Nucleus accumbens (tissue), 56 donors: ENCODE data around the gene FBXO34.
"Not testable (repeated sequence)": the region's sequence is repeated elsewhere in the genome, so short reads cannot be mapped to it uniquely, and the experiment has no call there.

ENCODE experiments used
- DNase-seq, 56 donors: peaks; one replicate each; lab custom pipeline; 2025; lab: John Stamatoyannopoulos, UW

The FBXO34 gene

DNA sequence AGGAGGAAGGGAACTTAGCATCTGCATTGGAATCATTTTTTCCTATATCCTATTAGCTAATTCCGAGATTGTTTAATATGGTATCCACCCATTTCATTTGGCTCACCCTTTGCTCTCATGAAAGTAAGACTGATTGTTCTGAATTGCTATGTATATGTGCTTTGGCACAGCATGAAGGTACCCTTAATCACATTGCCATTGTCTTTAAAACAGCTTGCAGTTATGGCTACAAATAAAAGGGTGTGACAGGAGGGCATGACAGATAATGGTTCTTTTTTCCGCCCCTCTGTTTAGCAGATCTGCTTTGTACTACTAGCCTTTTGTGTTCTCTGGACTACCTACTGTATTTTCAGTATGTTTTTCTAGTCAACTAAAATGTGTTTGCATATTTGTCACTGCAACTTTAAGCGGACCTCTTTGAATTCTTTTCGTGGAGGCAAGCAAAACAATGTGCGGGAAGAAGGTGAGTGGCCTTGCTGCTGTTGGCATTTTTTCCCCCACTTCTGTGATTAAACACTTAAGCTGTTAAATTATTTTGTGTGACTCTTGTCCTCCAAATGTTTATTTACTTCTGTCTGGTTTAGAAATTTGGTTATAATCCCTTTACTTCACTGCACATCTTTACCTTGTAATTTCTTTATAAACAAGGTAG lies 35.8 kb downstream of the FBXO34 start:
- no peak for DNase-seq

DNA sequence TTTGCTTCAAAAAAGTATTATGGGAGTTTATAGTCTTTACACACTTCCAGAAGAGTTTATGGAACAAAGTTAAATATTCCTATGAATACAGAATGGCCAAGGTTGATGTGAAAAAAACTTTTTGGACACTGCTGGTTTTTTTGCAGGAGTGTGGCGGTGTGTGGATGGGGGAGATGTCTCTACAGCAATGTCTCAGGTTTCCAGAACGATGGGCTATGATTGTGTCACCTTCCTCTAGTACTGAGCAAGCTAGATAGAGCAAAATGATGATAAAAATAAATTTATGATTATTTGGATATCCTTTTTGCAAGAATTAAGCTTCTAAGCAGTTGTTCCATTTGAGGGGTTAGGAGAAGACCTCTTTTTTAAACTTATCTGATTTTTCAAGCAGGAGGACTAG lies 37.9 kb downstream of the FBXO34 start:
- DNase-seq: no peak

DNA sequence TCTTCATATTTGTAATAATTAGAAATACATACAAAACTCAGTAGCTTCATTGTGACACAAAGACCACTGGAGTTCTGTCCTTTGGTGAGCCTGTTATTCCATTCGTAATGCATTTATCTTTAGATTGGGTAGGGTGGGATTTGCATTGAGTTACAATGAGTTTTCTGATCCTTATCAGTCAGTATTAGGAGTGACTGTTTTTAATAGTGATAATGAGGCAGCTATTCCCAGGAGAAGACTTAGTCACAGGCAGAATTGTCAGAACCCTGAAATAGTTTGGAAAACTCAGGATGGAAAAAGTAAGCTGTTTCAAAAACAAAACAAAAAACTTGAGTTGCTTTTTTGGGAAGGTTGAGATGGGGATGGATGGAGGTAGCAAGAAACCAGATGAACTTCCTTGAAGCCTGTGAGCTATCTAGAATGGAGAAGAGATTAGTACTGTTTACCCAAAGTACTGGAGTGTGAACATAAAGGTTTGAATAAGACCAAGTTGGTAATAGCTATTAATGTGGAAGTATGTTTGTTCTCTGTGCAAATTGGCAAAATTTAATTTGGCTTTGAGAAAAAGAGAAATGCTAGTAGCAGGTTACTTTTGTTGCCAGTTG lies 38.6 kb downstream of the FBXO34 start:
- DNase-seq: no peak

DNA sequence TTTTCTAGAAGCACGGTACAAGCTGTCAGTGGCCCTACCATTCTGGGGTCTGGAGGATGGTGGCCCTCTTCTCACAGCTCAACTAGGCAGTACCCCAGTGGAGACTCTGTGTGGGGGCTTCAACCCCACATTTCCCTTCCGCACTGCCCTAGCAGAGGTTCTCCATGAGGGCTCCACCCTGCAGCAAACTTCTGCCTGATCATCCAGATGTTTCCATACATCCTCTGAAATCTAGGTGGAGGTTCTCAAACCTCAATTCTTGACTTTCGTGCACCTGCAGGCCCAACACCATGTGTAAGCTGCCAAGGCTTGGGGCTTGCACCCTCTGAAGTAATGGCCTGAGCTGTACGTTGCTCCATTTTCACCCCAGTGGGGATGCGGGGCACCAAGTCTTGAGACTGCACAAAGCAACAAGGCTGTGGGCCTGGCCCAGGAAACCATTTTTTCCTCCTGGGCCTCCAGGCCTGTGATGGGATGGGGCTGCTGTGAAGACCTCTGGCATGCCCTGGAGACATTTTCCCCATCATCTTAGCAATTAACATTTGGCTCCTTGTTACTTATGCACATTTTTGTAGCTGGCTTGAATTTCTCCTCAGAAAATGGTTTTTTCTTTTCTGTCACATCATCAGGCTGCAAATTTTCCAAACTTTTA lies 41.3 kb downstream of the FBXO34 start:
- not testable (repeated sequence) for DNase-seq

DNA sequence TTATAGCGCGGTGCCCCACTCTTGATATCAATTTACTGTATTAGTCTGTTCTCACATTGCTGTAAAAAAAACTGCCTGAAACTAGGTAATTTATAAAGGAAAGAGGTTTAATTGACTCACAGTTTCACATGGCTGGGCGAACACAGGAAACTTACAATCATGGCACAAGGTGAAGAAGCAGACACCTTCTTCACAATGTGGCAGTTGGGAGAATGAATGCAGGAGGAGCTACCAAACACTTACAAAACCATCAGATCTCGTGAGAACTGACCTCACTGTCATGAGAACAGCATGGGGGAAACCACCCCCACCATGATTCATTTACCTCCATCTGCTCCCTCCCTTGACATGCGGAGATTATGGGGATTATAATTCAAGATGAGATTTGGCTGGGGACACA lies 42.3 kb downstream of the FBXO34 start:
- DNase-seq: no peak

DNA sequence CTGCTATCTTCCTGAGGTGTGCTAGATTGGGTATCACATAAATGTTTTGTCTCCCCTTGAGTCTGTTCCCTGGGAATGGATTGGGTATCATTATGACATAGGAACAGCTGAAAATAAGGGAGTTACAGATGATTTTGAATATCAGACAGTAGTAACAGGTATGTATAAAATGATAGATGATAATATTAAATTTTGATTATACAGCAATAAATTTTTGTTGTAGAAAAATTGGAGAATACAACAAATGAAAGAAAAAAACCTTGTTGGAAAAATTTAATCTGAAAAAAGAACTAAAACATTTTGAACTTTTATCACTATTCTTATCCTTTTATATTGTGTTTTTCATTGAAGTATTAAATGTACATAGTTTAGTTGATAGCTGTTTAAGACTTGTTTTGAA lies 43.2 kb downstream of the FBXO34 start:
- no peak for DNase-seq

DNA sequence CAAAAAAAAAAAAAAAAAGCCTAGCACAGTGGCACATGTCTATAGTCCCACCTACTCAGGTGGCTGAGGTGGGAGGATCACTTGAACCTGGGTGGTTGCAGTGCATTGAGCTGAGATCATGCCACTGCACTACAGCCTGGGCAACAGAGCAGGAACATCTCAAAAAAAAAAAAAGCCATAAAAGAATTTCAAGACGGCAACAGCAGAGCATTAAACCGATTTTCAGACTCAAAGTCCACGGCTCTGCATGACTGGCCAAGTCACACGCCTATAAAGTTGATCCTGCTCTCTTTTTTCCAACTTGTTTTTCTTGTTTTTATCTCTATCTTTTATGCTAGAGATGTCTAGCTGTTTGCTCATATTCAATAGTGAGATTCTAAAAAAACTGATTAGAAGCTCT lies 45.3 kb downstream of the FBXO34 start:
- DNase-seq: peak in 1 of 56 donors; percentile 5

DNA sequence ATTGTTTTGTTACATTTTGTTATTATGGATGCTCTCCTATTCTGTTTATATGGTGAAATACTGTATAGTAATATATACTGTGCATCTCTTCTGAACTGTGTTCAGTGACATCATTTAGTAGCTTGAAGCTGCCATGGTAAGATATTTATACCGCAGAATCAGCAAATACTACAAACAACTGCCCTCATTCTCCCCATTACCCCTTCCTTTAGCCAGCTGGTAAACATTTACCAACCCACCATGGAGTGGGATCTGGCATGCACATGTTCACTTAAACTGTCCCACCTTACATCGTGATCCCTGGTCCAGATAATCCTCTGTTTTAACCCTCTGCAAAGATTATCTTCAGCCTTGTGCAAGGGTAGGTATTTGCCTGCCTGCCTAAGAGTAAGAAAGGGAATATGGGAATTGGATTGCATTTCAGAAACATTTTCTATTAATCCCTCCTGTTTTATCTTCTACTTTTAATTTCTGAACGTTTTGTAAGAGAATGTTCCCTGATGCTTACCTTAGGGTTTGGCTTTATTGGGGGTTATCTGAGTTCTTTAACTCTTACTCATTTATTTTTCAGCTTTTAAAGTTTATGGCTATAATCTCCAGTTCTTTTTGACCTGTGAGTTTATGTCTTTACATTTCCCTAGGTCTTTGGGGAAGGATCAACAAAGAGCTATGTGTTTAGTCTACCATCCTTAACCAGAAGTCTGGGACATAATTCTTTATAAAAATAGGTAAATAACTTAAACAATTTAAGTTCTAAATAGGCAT lies 46.5 kb downstream of the FBXO34 start:
- no peak for DNase-seq

DNA sequence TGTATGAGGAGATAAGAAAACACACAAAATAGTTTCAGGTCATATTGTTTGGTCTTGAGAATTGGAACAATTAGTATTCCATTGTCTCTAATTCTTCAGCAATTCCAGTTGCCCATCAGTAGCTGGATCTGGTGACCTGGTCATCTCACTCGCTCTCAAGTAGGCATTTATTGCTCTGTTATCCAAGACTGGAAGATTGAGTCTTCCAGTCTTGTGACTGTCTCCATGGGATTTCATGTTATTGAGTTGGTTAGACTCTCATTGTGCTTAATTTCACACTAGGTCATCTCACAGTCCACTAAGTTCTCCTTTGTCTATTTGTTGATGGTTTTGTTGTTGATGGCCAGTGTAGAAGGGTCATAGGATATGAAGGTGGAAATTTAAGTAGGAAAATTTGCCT lies 47.5 kb downstream of the FBXO34 start:
- DNase-seq: no peak

DNA sequence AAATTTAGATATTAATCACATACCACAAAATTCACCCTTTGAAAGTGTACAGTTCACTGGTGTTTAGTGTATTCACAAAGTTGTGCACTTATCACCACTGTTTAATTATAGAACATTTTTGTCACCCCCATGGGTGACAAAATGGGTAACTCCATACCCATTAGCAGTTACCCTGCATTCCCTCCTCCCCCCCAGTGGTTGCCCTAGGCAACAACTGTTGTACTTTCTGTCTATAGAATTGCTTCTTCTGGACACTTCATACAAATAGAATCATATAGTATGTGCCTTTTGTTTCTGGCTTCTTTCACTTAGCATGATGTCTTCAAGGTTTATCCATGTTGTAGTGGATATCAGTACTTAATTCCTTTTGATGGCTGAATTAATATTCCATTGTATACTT lies 52.7 kb downstream of the FBXO34 start:
- DNase-seq: no peak

DNA sequence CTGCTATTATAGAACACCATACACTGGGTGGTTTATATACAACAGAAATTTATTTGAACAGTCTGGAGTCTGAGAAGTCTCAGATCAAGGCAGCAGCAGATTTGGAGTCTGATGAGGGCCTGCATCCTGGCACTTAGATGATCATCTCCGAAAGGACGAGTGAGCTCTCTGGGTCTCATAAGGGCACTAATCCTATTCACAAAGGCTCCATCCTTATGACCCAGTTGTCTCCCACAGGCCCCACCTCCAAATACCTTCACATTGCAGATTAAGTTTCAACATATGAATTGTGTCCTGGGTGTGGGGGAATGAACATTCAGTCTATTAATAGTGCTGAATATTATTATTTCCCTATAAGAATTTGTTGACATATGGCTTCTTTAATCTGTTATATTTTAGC lies 53.6 kb downstream of the FBXO34 start:
- DNase-seq: no peak

DNA sequence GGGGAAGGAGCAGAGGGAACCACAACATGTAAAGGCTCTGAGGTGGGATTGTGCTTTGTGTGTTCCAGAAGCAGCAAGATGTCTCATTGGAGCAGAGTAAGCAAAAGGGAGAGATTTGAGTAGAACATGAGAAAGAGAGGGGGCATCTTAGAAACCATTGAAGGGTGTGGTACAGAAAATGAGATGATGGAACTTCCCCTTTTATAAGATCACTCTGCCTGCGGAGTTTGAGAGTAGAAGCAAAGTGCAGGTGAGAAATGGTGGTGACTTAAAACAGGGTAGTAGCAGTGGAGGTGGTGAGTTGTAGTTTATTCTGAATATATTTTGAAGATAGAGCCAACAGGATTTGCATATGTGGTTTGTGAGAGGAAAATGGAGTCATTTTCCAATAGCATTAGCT lies 56.0 kb downstream of the FBXO34 start:
- DNase-seq: no peak

DNA sequence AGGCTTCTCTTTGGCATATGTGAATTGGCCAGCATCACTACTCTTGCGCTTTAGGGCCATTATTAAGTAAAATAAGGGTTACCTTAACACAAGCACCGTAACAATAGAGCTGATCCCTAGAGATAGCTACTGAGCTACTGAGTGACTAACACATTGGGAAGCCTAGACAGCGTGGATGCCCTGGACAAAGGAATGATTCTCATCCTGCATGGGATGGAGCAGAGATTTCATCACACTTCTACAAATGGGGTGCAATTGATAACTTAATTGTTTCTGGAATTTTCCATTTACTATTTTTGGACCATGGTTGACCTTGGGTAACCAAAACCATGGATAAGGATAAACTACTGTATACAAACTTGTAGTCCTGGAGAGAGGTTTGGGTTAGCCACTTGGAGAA lies 57.1 kb downstream of the FBXO34 start:
- DNase-seq: no peak

DNA sequence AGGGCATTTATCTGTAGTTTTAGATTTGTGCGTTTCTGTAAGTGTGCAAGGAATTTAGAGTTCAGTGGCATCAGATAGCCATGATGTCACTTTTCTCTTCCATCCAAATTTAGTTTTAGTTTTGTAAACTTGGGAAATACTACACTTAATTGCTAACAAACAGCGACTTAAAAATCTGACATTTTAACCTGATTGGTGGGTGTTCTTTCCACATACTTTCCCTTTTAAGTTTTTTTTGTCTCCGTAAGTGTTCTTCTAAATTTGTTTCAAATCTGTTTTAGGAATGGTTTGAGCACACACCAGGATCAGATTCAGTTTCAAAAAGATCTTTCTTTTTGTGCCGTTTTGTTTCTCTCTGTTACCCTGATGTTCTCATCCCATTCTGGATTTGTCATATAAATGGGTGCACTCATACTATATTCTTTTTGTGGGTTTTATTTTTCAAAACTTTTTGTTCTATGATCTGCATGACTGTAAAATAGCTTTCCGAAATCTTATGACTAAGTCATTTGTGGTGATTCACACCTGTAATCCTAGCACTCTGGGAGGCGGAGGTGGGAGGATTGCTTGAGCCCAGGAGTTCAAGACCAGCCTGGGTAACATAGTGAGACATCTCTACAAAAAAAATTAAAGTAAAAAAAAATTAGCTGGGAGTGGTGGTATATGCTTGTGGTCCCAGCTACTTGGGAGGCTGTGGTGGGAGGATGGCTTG lies 58.9 kb downstream of the FBXO34 start:
- peak in 8 of 56 donors; percentile 5 to 32 (median 18) for DNase-seq

DNA sequence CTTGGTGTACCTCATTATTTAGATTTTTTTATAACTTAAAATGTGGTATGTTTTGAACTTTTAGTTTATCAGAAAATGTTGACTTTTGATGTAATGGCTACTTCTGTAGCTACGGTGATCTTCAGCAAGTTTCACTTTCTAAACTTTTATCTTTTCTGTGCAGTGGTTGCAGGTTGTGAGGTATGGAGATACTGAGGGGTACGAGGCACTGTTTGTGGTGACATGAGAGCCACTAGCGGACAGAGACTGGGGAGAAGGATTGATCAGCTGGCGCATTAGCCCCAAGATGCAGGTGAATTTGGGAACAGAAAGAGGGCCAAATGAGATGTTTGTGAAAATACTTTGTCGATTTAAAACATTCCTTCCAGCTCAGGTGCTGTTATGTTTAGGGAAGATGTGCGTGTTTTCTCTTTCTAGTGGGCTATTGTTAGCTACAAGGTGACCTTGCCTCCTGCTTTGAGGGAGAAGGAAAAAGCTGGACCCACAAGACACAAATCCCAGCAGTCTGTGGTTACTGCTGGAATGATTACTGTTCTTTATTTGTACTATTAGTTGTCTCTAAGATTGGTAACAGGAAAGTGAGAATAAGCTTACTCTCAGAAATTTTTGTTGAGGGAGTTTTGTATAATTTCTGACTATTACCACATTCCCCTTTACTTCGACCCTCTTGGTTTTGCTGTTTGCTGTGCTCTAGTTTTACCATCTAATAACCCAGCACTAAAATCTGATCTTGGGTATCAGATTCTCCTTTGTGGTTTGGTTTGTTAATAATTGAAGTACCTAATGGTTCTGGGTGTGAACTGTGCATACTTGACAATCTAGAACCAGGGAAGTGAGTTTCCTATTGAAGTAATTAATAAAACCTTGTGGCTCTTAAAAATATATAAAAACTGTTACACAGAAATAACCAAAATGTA lies 61.7 kb downstream of the FBXO34 start:
- no peak for DNase-seq

DNA sequence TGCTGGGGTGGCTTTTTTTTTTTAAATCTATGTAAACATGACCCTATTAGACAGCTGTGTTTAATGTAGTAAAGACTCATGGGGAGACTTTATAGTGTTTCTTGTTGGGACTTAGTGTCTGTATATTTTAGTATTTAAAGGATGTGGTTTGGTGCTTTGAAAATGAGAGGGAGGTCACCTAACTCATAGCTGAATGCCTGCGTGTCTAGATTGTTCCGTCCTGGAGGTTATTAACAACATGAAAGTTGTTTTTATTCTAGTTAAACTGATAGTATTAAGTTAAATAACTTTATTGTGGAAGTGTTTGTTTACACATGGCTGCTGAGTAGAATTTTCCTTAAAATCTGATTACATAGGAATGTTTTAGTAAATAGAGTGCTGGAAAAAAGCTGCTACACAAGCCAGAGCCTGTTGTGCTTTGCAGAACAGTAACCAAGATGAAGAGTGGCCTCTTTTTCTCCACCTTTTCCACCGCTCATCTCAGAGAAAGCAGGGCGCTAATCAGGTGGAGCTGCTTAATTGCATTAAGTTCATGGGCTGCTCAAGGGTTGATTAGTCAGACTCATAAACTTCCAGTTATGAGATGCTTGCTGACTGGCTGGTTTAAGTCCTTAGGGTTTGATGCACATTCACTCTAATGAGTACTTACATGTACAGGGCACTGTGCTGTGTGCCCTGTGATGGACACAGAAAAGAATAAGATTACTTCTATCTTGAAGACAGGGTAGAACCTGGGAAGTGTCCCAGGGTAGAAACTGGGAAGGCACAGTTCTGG lies 62.7 kb downstream of the FBXO34 start:
- no peak for DNase-seq

DNA sequence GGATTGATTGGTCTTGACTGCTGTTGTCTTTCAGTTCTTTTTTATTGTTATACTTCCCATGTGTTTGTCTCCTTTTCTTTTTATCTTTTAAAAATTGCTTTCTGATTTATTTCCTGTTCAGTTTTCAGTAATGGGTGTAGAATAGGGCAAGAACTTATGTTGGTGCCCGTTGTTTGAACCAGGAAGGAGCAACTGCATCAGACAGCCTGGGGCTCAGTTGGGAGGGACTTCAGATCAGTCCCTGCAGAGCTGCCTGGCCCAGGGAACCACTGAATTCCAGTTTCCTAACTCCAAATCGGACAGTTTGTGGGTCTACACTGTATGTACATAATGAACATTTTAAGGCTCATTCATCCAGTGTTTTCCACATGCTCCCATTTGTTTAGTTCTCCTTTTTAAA lies 64.9 kb downstream of the FBXO34 start:
- DNase-seq: no peak

DNA sequence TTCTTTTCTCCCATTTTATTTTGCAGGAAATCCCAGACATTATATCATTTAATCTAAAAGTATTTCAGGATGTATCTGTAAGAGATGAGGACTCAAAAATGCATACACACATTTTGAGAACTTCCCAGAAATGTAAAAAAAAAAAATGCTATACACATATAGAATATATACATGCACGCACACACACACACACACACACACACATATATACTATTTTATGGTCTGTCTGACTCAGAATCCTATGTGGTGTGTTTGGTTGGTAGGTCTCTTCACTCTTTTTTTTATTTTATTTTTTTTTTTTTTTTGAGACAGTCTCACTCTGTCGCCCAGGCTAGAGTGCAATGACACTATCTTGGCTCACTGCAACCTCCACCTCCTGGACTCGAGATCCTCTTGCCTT lies 65.5 kb downstream of the FBXO34 start:
- DNase-seq: no peak

DNA sequence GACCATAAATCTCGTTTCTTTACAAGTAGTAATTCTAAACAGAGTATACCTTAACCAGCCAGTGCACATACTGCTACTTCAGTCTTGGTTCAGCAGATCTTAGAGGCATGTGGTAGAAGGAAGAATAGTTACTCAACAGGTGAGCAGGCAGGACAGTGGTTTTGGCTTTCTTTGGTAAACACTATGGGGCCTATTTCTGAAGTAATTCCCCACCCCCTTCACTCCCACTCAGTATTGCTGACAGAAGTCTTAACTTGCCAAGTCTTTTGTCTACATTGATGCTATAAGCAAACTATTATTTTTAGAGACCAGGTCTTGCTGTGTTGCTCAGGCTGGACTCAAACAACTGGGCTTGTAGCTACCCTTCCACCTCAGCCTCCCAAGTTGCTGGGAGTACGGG lies 68.5 kb downstream of the FBXO34 start:
- no peak for DNase-seq
